K562 (cell line): ENCODE measurements around the gene MALRD1. TPM values are rescaled to one million over a fixed set of nuclear protein-coding genes. Genes with fewer than 3 reads are reported as not detected.

Source experiments
- ATAC-seq: fragments of 200-7000 bp; cut with Tn5 transposase; 3 replicates; pipeline ENCODE4 v1.9.1; 2020; ENCODE audit warnings: moderate library complexity
- BruUV-seq: library from RNA; stranded (reverse); fragments of 400-500 nt; replicated peaks from 2 replicates; lab custom pipeline; 2021; lab: Mats Ljungman, UMichigan
- CTCF ChIA-PET: fragments of 300-600 bp; formaldehyde crosslinking; extraction: SDS; loops from one replicate; lab custom pipeline; 2021; ENCODE audit warnings: low intra/inter-chr PET ratio; lab: Yijun Ruan, JAX
- POLR2A ChIA-PET: fragments of 300-600, 350-650 bp; sonication (Branson Sonifier 250); formaldehyde crosslinking; extraction: SDS; loops from one replicate; lab custom pipeline; 2021; ENCODE audit warnings: antibody characterized with exemption, inconsistent platforms; lab: Yijun Ruan, JAX
- DNase-seq, 4 experiments: peaks; one replicate each; pipeline versions ENCODE4 v3.0.0 to v3.0.0-alpha.2; 2011 to 2018; ENCODE audit warnings: low spot score in 3 of 4, mixed read lengths in 3 of 4; ENCODE audit errors: extremely low read depth in 1 of 4
- FAIRE-seq: peaks from 2 replicates; lab custom pipeline; 2011; peaks lifted over from hg19 to GRCh38; lab: Jason Lieb, UNC
- H2AFZ ChIP-seq: 2 replicates; pipeline ENCODE4 v1.6.0; 2011; ENCODE audit warnings: low read depth, low read length, control low read depth, inconsistent platforms
- H3K27ac ChIP-seq: fragments of 200-600 bp; 3 replicates; pipeline ENCODE4 v1.8.0; 2011; ENCODE audit warnings: low read depth, mild to moderate bottlenecking, control low read depth, inconsistent platforms, low read length, moderate library complexity, mixed read lengths; ENCODE audit errors: extremely low read depth
- H3K27me3 ChIP-seq, 2 experiments: fragments of 300-600 bp in 1 of 2; 2 replicates in 1 of 2; 3 replicates in 1 of 2; pipeline versions ENCODE4 v1.6.0 to v1.8.0; 2011; ENCODE audit warnings: inconsistent platforms in 2 of 2, low read length in 2 of 2, mild to moderate bottlenecking in 1 of 2, mixed read lengths in 1 of 2, moderate library complexity in 1 of 2; ENCODE audit not compliant: control insufficient read depth in 2 of 2, insufficient read depth in 2 of 2
- H3K36me3 ChIP-seq: fragments of 300-600 bp; 3 replicates; pipeline ENCODE4 v1.8.0; 2011; ENCODE audit warnings: mild to moderate bottlenecking, low read length, inconsistent platforms; ENCODE audit not compliant: control insufficient read depth, insufficient read depth
- H3K4me1 ChIP-seq, 2 experiments: fragments of 200-600 bp in 1 of 2; replicated peaks in 1 of 2; 2 replicates in 1 of 2; 3 replicates in 1 of 2; pipeline versions ENCODE4 v1.5.1 to v1.8.0; 2011; ENCODE audit warnings: inconsistent platforms in 2 of 2, low read length in 2 of 2, mild to moderate bottlenecking in 1 of 2, mixed read lengths in 1 of 2, moderate library complexity in 1 of 2; ENCODE audit not compliant: control insufficient read depth in 2 of 2, insufficient read depth in 2 of 2
- H3K4me2 ChIP-seq: 2 replicates; pipeline ENCODE4 v1.6.1; 2011; ENCODE audit warnings: low read length, control low read depth, inconsistent platforms, mixed read lengths; ENCODE audit not compliant: insufficient read depth
- H3K4me3 ChIP-seq: fragments of 200-600 bp; sonication (generic), shearing (Covaris generic); 2 replicates; pipeline ENCODE4 v1.5.1; 2016; ENCODE audit warnings: control low read depth, inconsistent platforms
- H3K79me2 ChIP-seq: fragments of 200-600 bp; 3 replicates; pipeline ENCODE4 v1.8.0; 2011; ENCODE audit warnings: low read length, inconsistent platforms; ENCODE audit not compliant: control insufficient read depth, insufficient read depth
- H3K9ac ChIP-seq, 2 experiments: 2 replicates each; pipeline versions ENCODE4 v1.6.0 to v1.6.1; 2011; ENCODE audit warnings: low read depth in 2 of 2, low read length in 2 of 2, control low read depth in 1 of 2, inconsistent platforms in 1 of 2, mild to moderate bottlenecking in 1 of 2, mixed read lengths in 1 of 2; ENCODE audit not compliant: insufficient read depth in 1 of 2
- H3K9me1 ChIP-seq: one replicate; pipeline ENCODE4 v1.6.0; 2011; ENCODE audit warnings: inconsistent platforms, mild to moderate bottlenecking, low read length, moderate library complexity; ENCODE audit not compliant: control insufficient read depth, insufficient read depth
- H3K9me3 ChIP-seq: replicated peaks from 2 replicates; pipeline ENCODE4 v1.5.1; 2011; ENCODE audit warnings: low read depth, low read length, inconsistent platforms; ENCODE audit not compliant: control insufficient read depth, insufficient read depth
- H4K20me1 ChIP-seq: replicated peaks from 2 replicates; pipeline ENCODE4 v1.6.1; 2011; ENCODE audit warnings: low read length, inconsistent platforms, mixed read lengths; ENCODE audit not compliant: control insufficient read depth, insufficient read depth
- ARID4B ChIP-seq: sonication (generic); formaldehyde crosslinking; IDR thresholded peaks from 2 replicates; pipeline ENCODE4 v1.8.0; 2022; ENCODE audit warnings: mild to moderate bottlenecking, missing genetic modification reagents
- CBX5 ChIP-seq: IDR thresholded peaks from 2 replicates; pipeline ENCODE4 v1.6.1; 2014; ENCODE audit warnings: low read depth, borderline replicate concordance
- FOS ChIP-seq: IDR thresholded peaks from 3 replicates; pipeline ENCODE4 v1.6.1; 2011; ENCODE audit not compliant: insufficient read length; ENCODE audit errors: extremely low read depth
- MLLT1 ChIP-seq, 2 experiments: fragments of 450-650 bp; IDR thresholded peaks; 2 replicates each; pipeline ENCODE4 v1.6.1; 2016
- MTA3 ChIP-seq: fragments of 450-650 bp; formaldehyde crosslinking; IDR thresholded peaks from 2 replicates; pipeline ENCODE4 v1.6.1; 2017; ENCODE audit warnings: mild to moderate bottlenecking, borderline replicate concordance
- POLR2AphosphoS5 ChIP-seq: IDR thresholded peaks from 2 replicates; pipeline ENCODE4 v1.6.1; 2011; ENCODE audit warnings: mild to moderate bottlenecking, low read depth, low read length, moderate library complexity; ENCODE audit not compliant: control insufficient read depth, insufficient read depth
- THRB ChIP-seq: fragments of 450-650 bp; formaldehyde crosslinking; conservative IDR thresholded peaks from 2 replicates; pipeline ENCODE4 v1.4.0; 2022; ENCODE audit warnings: mild to moderate bottlenecking, missing genetic modification characterization
- ZNF133 ChIP-seq: fragments of 250-450 bp; sonication (Bioruptor Pico); IDR thresholded peaks from 2 replicates; pipeline ENCODE4 v1.4.0; 2020; ENCODE audit warnings: mild to moderate bottlenecking
- ZNF449 ChIP-seq: fragments of 250-450 bp; sonication (Bioruptor Pico); IDR thresholded peaks from 2 replicates; pipeline ENCODE4 v1.8.0; 2022; ENCODE audit warnings: moderate library complexity, mild to moderate bottlenecking, inconsistent platforms
- ZNF79 ChIP-seq: fragments of 250-450 bp; sonication (Bioruptor Pico); IDR thresholded peaks from 2 replicates; pipeline ENCODE4 v1.4.0; 2020; ENCODE audit warnings: low read depth, mild to moderate bottlenecking, moderate library complexity
- ZNF830 ChIP-seq: fragments of 250-450 bp; sonication (Bioruptor Pico); IDR thresholded peaks from 2 replicates; pipeline ENCODE4 v1.5.0; 2021; ENCODE audit warnings: mild to moderate bottlenecking
- WGBS: fragments of 100-300 bp; shearing (Covaris generic); methylation state at CpG from one replicate; pipeline ENCODE4 v1.1.6; 2016; ENCODE audit warnings: low coverage, mixed read lengths; ENCODE audit not compliant: insufficient coverage; ENCODE audit errors: missing lambda C conversion rate; 5-methylcytosine and 5-hydroxymethylcytosine counted together
- in situ Hi-C: fragments of 300-500 bp; cut with MboI; formaldehyde crosslinking; loops from 4 replicates; pipeline ENCODE4 v1.15.0; 2018; ENCODE audit warnings: inconsistent platforms, mixed read lengths
- intact Hi-C: fragments of 100-400 bp; cut with micrococcal nuclease; formaldehyde crosslinking; loops from 2 replicates; pipeline ENCODE4 v1.14.2; 2022
- polyA plus RNA-seq, 8 experiments: library from polyadenylated mRNA; depleted of rRNA in 4 of 8; stranded (reverse) in 5 of 8; unstranded in 3 of 8; fragments of >200 nt; fragmentation: Nextera tagmentation in 2 of 8; fragmentation: Illumina TruSeq in 1 of 8; extraction: Ambion mirVana in 2 of 8; extraction: Trizol in 1 of 8; gene quantifications; 2 replicates each; pipeline versions ENCODE4 v1.2.1 to v1.2.3, GENCODE V29; 2011 to 2014; ENCODE audit warnings: inconsistent platforms in 1 of 8, missing spikeins in 1 of 8
- total RNA-seq, 7 experiments: library from RNA; depleted of rRNA in 6 of 7; stranded (reverse); fragments of >200 nt in 6 of 7; fragmentation: Illumina TruSeq in 2 of 7; extraction: Trizol in 2 of 7; gene quantifications; 2 replicates each; pipeline versions ENCODE4 v1.2.1 to v1.2.3, GENCODE V29; 2011 to 2021; ENCODE audit warnings: low replicate concordance in 1 of 7

Gene MALRD1
- total and polyA plus RNA-seq, 9 of the 15 experiments (the other 6 are each of a cell fraction or from before 2014, with no cell fraction given): not detected

GRCh38 chr10:19466709-19467108, 418.1 kb downstream of the MALRD1 start:
- Histone ChIP-seq H3K36me3 (no peaks in the 10 kb centered on the region), H4K20me1 (no peaks in the 10 kb centered on the region), H3K4me1 (no peaks in the 10 kb centered on the region), H3K4me3 (no peak overlapping the region), H3K9me3 (no peaks in the 10 kb centered on the region), H2AFZ (no peak overlapping the region), H3K9ac (no peak overlapping the region), H3K9me1 (no peaks in the 10 kb centered on the region), H3K27me3 (no peaks in the 10 kb centered on the region), H3K4me2 (no peak overlapping the region), H3K79me2 (no peaks in the 10 kb centered on the region), H3K27ac (no peak overlapping the region)
- FAIRE-seq: no peak
- ATAC-seq: no peak
- intact Hi-C loops: no loop called here
- BruUV-seq: no TSS peak
- ChIA-PET CTCF (no interaction called here), POLR2A (no interaction called here)
- WGBS: 0% methylated on average over 6 of the region's 6 CpGs
- DNase-seq: no peak
- in situ Hi-C loops: no loop called here
- TF ChIP-seq POLR2AphosphoS5 (no peak), ZNF830 (CRISPR knock-in tag) (no peak), ZNF79 (CRISPR knock-in tag) (no peak), ZNF449 (no peak), MLLT1 (IDR thresholded peaks at IDR 0.05) (no peak), ARID4B (CRISPR knock-in tag) (no peak), THRB (no peak), ZNF133 (no peak), CBX5 (no peak), FOS (no peak), MTA3 (no peak)
